Measurements from ENCODE around the gene PPFIBP2.

- TF ChIP-seq EZH2 (IDR thresholded peaks at IDR 0.05; ENCODE audit: insufficient read depth, low read length) (peak; percentile 75), CTCF (IDR thresholded peaks at IDR 0.05; ENCODE audit: insufficient read depth, low read depth, low read length) (no peak)
Measured at GRCh38 chr11:7514099-7514591, 346 bp downstream of the PPFIBP2 start.
